ENCODE data around the gene SERGEF. TPM values are rescaled to one million over a fixed set of nuclear protein-coding genes. Genes with fewer than 3 reads are reported as not detected.

Gene SERGEF
- polyA plus RNA-seq, 3 donors, result 14.3 to 33.7 (median 33.3) TPM

- peaks cover 0 to 1% of the 10 kb centered on the region in 2 donors for H3K4me1 ChIP-seq (ENCODE audit: control insufficient read depth in 1 of 2, insufficient read depth in 2 of 2, low read length in 2 of 2)
- peaks cover 2 to 23% of the 10 kb centered on the region in 2 donors for H3K36me3 ChIP-seq (replicated peaks in 1 of 2; ENCODE audit: control insufficient read depth in 1 of 2, insufficient read depth in 2 of 2, low read length in 2 of 2)
- DNase-seq, result no peak
- H2AFZ ChIP-seq (ENCODE audit: insufficient read depth, low read depth, low read length, poor library complexity, severe bottlenecking), result no peak overlapping the region
- H3K79me2 ChIP-seq (ENCODE audit: insufficient read depth, low read length), result no peaks in the 10 kb centered on the region
- no peaks in the 10 kb centered on the region for H4K20me1 ChIP-seq (ENCODE audit: insufficient read depth, low read length)
- H3K9me3 Mint-ChIP-seq, result peaks cover 8 to 14% (median 10%) of the 10 kb centered on the region in 7 donors
- H3K27me3 ChIP-seq (ENCODE audit: control insufficient read depth in 2 of 2, insufficient read depth in 2 of 2, low read length in 2 of 2), result no peaks in the 10 kb centered on the region
- intact Hi-C loops (cut with micrococcal nuclease), result no loop called here
- no peak overlapping the region for H3K27ac Mint-ChIP-seq
- no peak overlapping the region for H3K4me2 ChIP-seq (replicated peaks; ENCODE audit: extremely low read depth, low read length, poor library complexity, severe bottlenecking)
- peaks cover 0 to 4% of the 10 kb centered on the region in 2 donors for H3K9me3 ChIP-seq (replicated peaks in 1 of 2; ENCODE audit: control insufficient read depth in 1 of 2, insufficient read depth in 1 of 2, low read length in 2 of 2)
- no peak overlapping the region for H3K27ac ChIP-seq (ENCODE audit: low read depth in 1 of 2, low read length in 2 of 2)
- no peak overlapping the region for H3K9ac ChIP-seq (ENCODE audit: insufficient read depth, low read length, poor library complexity, severe bottlenecking)
- H3K4me3 Mint-ChIP-seq, result no peak overlapping the region
- no peak overlapping the region for H3K4me3 ChIP-seq (replicated peaks in 1 of 3; ENCODE audit: low read depth in 2 of 3, low read length in 3 of 3)
- H3K27me3 Mint-ChIP-seq (ENCODE audit: low read depth in 3 of 3), result peaks cover 0 to 4% (median under 1%) of the 10 kb centered on the region in 3 donors
- peaks cover 50 to 63% of the 10 kb centered on the region in 2 donors for H3K36me3 Mint-ChIP-seq
- 74% methylated on average over 2 of the region's 6 CpGs for WGBS (ENCODE audit: insufficient coverage)
- TF ChIP-seq, protein P1, sequence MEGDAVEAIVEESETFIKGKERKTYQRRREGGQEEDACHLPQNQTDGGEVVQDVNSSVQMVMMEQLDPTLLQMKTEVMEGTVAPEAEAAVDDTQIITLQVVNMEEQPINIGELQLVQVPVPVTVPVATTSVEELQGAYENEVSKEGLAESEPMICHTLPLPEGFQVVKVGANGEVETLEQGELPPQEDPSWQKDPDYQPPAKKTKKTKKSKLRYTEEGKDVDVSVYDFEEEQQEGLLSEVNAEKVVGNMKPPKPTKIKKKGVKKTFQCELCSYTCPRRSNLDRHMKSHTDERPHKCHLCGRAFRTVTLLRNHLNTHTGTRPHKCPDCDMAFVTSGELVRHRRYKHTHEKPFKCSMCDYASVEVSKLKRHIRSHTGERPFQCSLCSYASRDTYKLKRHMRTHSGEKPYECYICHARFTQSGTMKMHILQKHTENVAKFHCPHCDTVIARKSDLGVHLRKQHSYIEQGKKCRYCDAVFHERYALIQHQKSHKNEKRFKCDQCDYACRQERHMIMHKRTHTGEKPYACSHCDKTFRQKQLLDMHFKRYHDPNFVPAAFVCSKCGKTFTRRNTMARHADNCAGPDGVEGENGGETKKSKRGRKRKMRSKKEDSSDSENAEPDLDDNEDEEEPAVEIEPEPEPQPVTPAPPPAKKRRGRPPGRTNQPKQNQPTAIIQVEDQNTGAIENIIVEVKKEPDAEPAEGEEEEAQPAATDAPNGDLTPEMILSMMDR (IDR thresholded peaks at IDR 0.05), result no peak
- H3K4me1 Mint-ChIP-seq, result peaks cover 7% of the 10 kb centered on the region
These were observed 64.6 kb downstream of the SERGEF start for GRCh38 chr11:17948296-17948695.

DNA sequence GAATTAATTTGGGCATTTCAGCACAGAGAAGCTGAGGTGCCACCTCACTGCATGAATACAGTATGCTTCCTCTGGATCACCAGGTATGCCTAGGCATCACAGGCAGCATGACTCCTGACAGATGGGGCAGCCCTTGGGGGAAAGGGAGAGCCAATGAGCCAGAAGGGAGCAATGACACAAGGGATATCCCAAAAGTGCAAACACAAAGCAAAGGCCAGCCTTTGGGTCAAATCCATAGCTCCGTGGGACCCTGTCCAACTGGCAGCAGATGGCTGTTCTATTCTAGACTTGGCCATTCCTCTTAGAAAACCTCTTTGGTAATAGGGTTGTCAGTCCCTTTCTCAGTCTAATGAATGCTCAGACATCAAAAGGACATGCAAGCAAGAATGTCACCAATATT lies 73.3 kb downstream of the SERGEF start:
- no peak overlapping the region for H3K27ac Mint-ChIP-seq
- H3K79me2 ChIP-seq (ENCODE audit: insufficient read depth, low read length), result no peaks in the 10 kb centered on the region
- H3K36me3 ChIP-seq (replicated peaks in 1 of 2; ENCODE audit: control insufficient read depth in 1 of 2, insufficient read depth in 2 of 2, low read length in 2 of 2), result peaks cover 0 to 4% of the 10 kb centered on the region in 2 donors
- H3K4me1 ChIP-seq (ENCODE audit: control insufficient read depth in 1 of 2, insufficient read depth in 2 of 2, low read length in 2 of 2), result no peaks in the 10 kb centered on the region
- H3K27ac ChIP-seq (ENCODE audit: low read depth in 1 of 2, low read length in 2 of 2), result no peak overlapping the region
- no peak for DNase-seq
- WGBS (ENCODE audit: insufficient coverage), result 100% methylated on average over 1 of the region's 1 CpG
- H3K36me3 Mint-ChIP-seq, result peaks cover 18 to 26% of the 10 kb centered on the region in 2 donors
- no peak overlapping the region for H3K4me3 ChIP-seq (replicated peaks in 1 of 3; ENCODE audit: low read depth in 2 of 3, low read length in 3 of 3)
- H3K4me1 Mint-ChIP-seq, result no peaks in the 10 kb centered on the region
- peaks cover 0 to 4% of the 10 kb centered on the region in 2 donors for H3K9me3 ChIP-seq (replicated peaks in 1 of 2; ENCODE audit: control insufficient read depth in 1 of 2, insufficient read depth in 1 of 2, low read length in 2 of 2)
- H3K27me3 Mint-ChIP-seq (ENCODE audit: low read depth in 3 of 3), result peaks cover 0 to 1% (median 0%) of the 10 kb centered on the region in 3 donors
- intact Hi-C loops (cut with micrococcal nuclease), result no loop called here
- TF ChIP-seq, protein P1 (IDR thresholded peaks at IDR 0.05), result no peak
- H3K4me3 Mint-ChIP-seq, result no peak overlapping the region
- H3K4me2 ChIP-seq (replicated peaks; ENCODE audit: extremely low read depth, low read length, poor library complexity, severe bottlenecking), result no peak overlapping the region
- H2AFZ ChIP-seq (ENCODE audit: insufficient read depth, low read depth, low read length, poor library complexity, severe bottlenecking), result no peak overlapping the region
- H3K27me3 ChIP-seq (ENCODE audit: control insufficient read depth in 2 of 2, insufficient read depth in 2 of 2, low read length in 2 of 2), result no peaks in the 10 kb centered on the region
- H3K9me3 Mint-ChIP-seq, result peaks cover 9 to 13% (median 11%) of the 10 kb centered on the region in 7 donors
- H4K20me1 ChIP-seq (ENCODE audit: insufficient read depth, low read length), result no peaks in the 10 kb centered on the region
- H3K9ac ChIP-seq (ENCODE audit: insufficient read depth, low read length, poor library complexity, severe bottlenecking), result no peak overlapping the region

Data from CD14-positive monocyte (primary cell).